ENCODE measurements around the gene DENND2A.
A peak's percentile ranks its signal among the peaks of the same experiment; 100 is the strongest.

The DENND2A gene

GRCh38 chr7:140495514-140496097 is 145.0 kb downstream of the DENND2A start:
- no peak for DNase-seq

GRCh38 chr7:140494867-140495266 is 145.7 kb downstream of the DENND2A start:
- no peak for DNase-seq

- DNase-seq = peak; percentile 23
These were observed 151.6 kb downstream of the DENND2A start for GRCh38 chr7:140489026-140489359.

- DNase-seq = no peak
These were observed 154.9 kb downstream of the DENND2A start for GRCh38 chr7:140485500-140486265.

GRCh38 chr7:140484951-140485499 is 155.6 kb downstream of the DENND2A start:
- DNase-seq = no peak

- DNase-seq = no peak
These were observed 156.1 kb downstream of the DENND2A start for GRCh38 chr7:140484479-140484878.

- no peak for DNase-seq
These were observed 160.9 kb downstream of the DENND2A start for GRCh38 chr7:140479739-140480084.

- DNase-seq = peak; percentile 93
These were observed 161.4 kb downstream of the DENND2A start, which contains the start of gene MKRN1 for GRCh38 chr7:140479062-140479738. Gene MKRN1 (minus strand): TSS chr7:140479505. CDS start chr7:140479344, 161 bp downstream.

- DNase-seq = peak; percentile 69
These were observed 162.2 kb downstream of the DENND2A start for GRCh38 chr7:140478246-140479061.

- DNase-seq = no peak
These were observed 163.8 kb downstream of the DENND2A start for GRCh38 chr7:140476698-140477261.

- peak; percentile 66 for DNase-seq
These were observed 164.8 kb downstream of the DENND2A start for GRCh38 chr7:140475747-140476333.

Measured in OCI-M1 (cell line).